ENCODE measurements around the gene PNPLA5. TPM values are rescaled to one million over a fixed set of nuclear protein-coding genes. Genes with fewer than 3 reads are reported as not detected.

Gene PNPLA5
- total RNA-seq, 2 experiments from 2014 or later: not detected

GRCh38 chr22:43840431-43840830 is 51.4 kb downstream of the PNPLA5 start:
- Histone ChIP-seq H3K4me3 (ENCODE audit: low read length) (no peak overlapping the region), H3K36me3 (ENCODE audit: insufficient read depth, low read length) (no peaks in the 10 kb centered on the region), H3K4me1 (ENCODE audit: insufficient read depth, low read length) (no peaks in the 10 kb centered on the region), H3K27ac (ENCODE audit: low read depth in 1 of 2, low read length in 2 of 2) (no peak overlapping the region), H3K27me3 (ENCODE audit: control insufficient read depth in 1 of 2, insufficient read depth in 2 of 2, low read length in 2 of 2) (no peaks in the 10 kb centered on the region), H3K9me3 (ENCODE audit: control insufficient read depth in 1 of 2, insufficient read depth in 1 of 2, low read length in 2 of 2) (no peaks in the 10 kb centered on the region)
- H3K4me3 Mint-ChIP-seq: no peak overlapping the region
- H3K36me3 Mint-ChIP-seq (ENCODE audit: low read depth): no peaks in the 10 kb centered on the region
- H3K9me3 Mint-ChIP-seq: no peaks in the 10 kb centered on the region
- POLR2A ChIA-PET: no interaction called here
- no peak overlapping the region for H3K27ac Mint-ChIP-seq
- DNase-seq (no peak), ATAC-seq (ENCODE audit: poor library complexity) (no peak)
- peaks cover 2% of the 10 kb centered on the region for H3K27me3 Mint-ChIP-seq
- intact Hi-C loops (cut with DNase I, micrococcal nuclease): no loop called here
- H3K4me1 Mint-ChIP-seq (ENCODE audit: low read depth): no peaks in the 10 kb centered on the region
- TF ChIP-seq, protein P1, sequence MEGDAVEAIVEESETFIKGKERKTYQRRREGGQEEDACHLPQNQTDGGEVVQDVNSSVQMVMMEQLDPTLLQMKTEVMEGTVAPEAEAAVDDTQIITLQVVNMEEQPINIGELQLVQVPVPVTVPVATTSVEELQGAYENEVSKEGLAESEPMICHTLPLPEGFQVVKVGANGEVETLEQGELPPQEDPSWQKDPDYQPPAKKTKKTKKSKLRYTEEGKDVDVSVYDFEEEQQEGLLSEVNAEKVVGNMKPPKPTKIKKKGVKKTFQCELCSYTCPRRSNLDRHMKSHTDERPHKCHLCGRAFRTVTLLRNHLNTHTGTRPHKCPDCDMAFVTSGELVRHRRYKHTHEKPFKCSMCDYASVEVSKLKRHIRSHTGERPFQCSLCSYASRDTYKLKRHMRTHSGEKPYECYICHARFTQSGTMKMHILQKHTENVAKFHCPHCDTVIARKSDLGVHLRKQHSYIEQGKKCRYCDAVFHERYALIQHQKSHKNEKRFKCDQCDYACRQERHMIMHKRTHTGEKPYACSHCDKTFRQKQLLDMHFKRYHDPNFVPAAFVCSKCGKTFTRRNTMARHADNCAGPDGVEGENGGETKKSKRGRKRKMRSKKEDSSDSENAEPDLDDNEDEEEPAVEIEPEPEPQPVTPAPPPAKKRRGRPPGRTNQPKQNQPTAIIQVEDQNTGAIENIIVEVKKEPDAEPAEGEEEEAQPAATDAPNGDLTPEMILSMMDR (IDR thresholded peaks at IDR 0.05): no peak
- CTCF ChIA-PET: no interaction called here

GRCh38 chr22:43839781-43840180 is 52.0 kb downstream of the PNPLA5 start:
- ATAC-seq (ENCODE audit: poor library complexity) (no peak), DNase-seq (no peak)
- intact Hi-C loops (cut with DNase I, micrococcal nuclease): no loop called here
- CTCF ChIA-PET: no interaction called here
- Histone ChIP-seq H3K4me3 (ENCODE audit: low read length) (no peak overlapping the region), H3K27me3 (ENCODE audit: control insufficient read depth in 1 of 2, insufficient read depth in 2 of 2, low read length in 2 of 2) (no peaks in the 10 kb centered on the region), H3K9me3 (ENCODE audit: control insufficient read depth in 1 of 2, insufficient read depth in 1 of 2, low read length in 2 of 2) (no peaks in the 10 kb centered on the region), H3K4me1 (ENCODE audit: insufficient read depth, low read length) (no peaks in the 10 kb centered on the region), H3K27ac (ENCODE audit: low read depth in 1 of 2, low read length in 2 of 2) (no peak overlapping the region), H3K36me3 (ENCODE audit: insufficient read depth, low read length) (no peaks in the 10 kb centered on the region)
- Mint-ChIP-seq H3K27ac (no peak overlapping the region), H3K4me3 (no peak overlapping the region), H3K4me1 (ENCODE audit: low read depth) (no peaks in the 10 kb centered on the region), H3K9me3 (no peaks in the 10 kb centered on the region), H3K36me3 (ENCODE audit: low read depth) (no peaks in the 10 kb centered on the region), H3K27me3 (peaks cover 6% of the 10 kb centered on the region)
- TF ChIP-seq, protein P1 (IDR thresholded peaks at IDR 0.05): no peak
- POLR2A ChIA-PET: no interaction called here

DNA sequence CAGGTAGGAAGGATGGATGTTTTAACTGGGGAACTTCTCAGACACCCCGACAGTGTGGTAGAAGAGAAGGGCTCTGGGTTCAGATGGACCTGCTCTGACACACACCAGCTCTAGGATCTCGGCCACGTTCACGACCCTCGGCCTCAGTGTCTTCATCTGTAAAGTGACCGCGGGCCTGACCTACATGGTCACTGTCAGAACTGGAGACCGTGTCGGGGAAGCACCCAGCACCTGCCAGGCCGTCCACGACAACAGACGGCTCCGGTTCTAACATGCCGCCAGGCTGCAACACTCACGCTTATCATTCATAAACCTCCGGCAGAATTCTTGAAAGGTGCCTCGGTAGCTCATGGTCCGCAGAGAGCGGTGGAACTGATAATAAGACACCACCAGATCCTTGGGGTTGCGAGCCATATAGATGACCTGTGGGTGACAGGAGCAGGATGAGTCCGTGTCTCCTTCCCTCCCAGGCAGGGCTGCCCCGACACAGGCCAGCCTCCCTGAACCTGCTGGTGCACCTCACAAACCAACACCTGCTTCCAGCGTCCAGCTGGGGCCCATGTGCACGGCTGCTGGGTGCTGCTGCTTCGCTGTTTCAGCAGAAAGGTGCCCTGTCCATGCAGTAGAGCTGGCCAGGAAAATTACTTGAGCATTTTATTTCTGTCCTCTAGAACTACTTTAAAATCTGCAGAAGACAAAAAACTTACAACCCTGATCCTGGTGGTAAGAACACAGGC is 53.1 kb downstream of the PNPLA5 start:
- no peak for DNase-seq
- H3K9me3 Mint-ChIP-seq: no peaks in the 10 kb centered on the region
- intact Hi-C loops (cut with DNase I, micrococcal nuclease): no loop called here
- H3K27ac ChIP-seq (ENCODE audit: low read depth in 1 of 2, low read length in 2 of 2): no peak overlapping the region
- H3K27me3 Mint-ChIP-seq: peaks cover 6% of the 10 kb centered on the region
- POLR2A ChIA-PET: no interaction called here
- CTCF ChIA-PET: no interaction called here
- H3K27me3 ChIP-seq (ENCODE audit: control insufficient read depth in 1 of 2, insufficient read depth in 2 of 2, low read length in 2 of 2): no peaks in the 10 kb centered on the region
- H3K36me3 Mint-ChIP-seq (ENCODE audit: low read depth): no peaks in the 10 kb centered on the region
- no peaks in the 10 kb centered on the region for H3K36me3 ChIP-seq (ENCODE audit: insufficient read depth, low read length)
- no peak overlapping the region for H3K4me3 Mint-ChIP-seq
- no peak overlapping the region for H3K4me3 ChIP-seq (ENCODE audit: low read length)
- TF ChIP-seq, protein P1 (IDR thresholded peaks at IDR 0.05): no peak
- H3K27ac Mint-ChIP-seq: no peak overlapping the region
- H3K9me3 ChIP-seq (ENCODE audit: control insufficient read depth in 1 of 2, insufficient read depth in 1 of 2, low read length in 2 of 2): no peaks in the 10 kb centered on the region
- ATAC-seq (ENCODE audit: poor library complexity): no peak
- no peaks in the 10 kb centered on the region for H3K4me1 ChIP-seq (ENCODE audit: insufficient read depth, low read length)
- H3K4me1 Mint-ChIP-seq (ENCODE audit: low read depth): no peaks in the 10 kb centered on the region
